GM19463 (cell line): Measurements from ENCODE around the gene KRT1.
"Not testable (repeated sequence)": the region's sequence is repeated elsewhere in the genome, so short reads cannot be mapped to it uniquely, and the experiment has no call there.

Experiments
- ATAC-seq: cut with Tn5 transposase; IDR thresholded peaks from one replicate; pipeline ENCODE4 v1.9.1; 2021; ENCODE audit warnings: mild to moderate bottlenecking, moderate library complexity; ENCODE audit not compliant: unreplicated experiment

KRT1 gene

DNA sequence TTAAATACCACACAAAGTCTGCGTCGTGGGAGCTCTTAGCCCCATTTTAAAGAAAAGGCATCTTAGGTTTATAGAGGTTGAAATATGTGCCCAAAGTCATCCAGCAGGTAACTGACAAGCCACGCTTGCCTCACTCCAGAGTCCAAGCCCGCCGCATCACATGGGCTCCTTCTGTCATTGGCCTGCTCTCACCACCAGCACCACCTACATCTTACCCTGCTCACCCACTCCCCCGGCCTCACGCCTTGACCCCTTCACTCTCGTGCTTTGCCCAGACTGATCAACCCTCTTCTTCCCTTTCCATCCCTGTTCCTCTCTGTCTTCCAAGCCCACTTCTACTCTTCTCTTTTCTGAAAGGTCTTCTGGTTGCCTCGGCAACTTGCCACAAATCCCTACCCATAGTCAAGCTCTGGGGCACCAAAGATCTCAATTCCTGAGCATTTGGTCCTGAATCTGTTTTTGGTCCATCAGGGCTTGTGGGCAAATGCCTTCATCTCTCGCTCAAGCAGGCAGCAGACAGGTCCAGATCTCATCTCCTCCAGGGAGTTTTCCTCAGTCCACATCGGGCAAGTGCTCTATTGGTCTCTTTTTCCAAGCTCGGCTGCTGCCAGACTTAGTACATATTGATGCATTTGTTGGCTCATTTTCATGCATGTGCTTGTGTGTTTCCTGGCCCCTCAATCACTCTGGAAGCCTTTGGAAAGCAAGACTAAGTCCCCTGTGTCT is 3.5 kb upstream of the KRT1 start:
- ATAC-seq: no peak

DNA sequence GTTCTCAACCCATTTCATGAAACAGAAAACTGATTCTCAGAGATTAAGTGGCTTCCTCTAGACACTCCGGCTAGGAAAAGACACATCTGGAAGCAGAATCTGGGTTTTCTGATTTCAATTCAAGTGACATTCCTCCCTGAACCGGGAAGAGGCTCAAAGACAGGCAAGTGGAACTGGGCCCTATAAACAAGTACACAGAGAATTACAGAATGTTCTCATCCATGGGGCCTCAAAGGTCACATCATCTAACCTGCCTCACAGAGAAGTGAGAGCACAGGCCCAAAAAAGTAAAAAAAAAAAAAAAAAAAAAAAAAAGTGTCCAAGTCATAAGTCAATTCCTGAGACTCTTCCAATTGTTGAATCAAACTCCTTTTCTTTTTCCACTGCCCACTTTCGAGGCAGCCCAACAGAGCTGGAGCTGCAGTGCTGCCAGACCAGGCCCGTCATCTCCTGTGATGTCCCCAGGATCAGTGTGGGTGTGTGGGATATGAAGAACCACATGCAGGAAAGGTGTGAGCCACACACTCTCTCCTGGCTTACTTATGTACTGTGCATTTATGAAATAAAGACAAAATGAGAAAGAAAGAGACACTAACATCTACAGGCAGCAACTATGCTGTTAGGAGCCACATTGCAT is 2.8 kb upstream of the KRT1 start:
- no peak for ATAC-seq

DNA sequence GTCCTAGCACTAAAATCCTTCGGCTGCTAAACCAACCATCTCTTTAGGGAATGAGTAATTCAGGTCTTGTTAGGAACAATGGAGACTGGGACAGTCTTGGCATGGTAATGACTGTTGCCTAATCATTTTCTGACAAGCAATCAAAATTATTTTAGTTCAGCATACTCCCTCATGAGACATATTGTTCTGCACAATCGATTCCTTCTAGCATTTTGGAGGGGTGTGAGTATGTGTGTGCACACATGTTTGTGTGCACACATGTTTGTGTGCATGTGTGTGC is 2.1 kb upstream of the KRT1 start:
- ATAC-seq: no peak

DNA sequence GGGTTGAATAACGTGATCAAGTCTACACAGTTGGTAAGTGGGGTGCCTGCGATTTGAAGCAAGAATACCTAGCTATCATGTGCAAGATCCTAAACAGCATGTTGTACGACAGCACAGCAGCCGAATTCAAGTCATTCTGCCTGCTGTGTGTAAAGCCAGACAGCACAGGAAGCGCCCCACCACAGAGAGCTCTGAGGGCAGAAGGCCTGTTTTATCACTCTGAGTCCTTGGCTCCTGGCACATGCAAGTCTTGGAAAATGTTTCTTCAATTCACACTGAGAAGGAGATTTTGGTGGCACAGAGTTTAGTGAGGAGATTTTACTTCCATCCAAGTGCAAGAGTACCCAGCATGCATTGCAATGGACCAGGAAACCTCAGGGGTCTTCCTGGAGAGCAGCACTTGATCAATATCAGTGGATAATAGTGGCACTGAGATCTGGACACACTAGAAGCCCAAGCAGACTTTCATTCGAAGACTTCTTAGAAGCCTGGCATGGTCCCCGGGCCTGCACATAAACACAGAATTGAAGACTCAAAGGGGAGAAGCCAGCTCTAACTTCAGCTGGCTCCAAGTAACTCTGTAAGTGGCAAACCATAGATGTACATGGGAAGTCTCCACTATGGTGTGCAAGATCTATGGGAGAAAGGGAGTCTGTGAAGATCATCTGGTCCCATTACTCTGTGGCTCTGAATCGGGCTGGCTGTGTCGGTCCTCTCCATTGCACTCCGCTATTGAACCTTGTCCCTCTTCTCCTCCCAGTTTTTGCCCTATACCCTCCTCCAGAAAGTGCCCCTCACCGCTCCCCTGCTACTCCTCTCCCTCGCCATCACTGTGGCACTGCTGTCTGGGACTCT is 1.5 kb upstream of the KRT1 start:
- no peak for ATAC-seq

DNA sequence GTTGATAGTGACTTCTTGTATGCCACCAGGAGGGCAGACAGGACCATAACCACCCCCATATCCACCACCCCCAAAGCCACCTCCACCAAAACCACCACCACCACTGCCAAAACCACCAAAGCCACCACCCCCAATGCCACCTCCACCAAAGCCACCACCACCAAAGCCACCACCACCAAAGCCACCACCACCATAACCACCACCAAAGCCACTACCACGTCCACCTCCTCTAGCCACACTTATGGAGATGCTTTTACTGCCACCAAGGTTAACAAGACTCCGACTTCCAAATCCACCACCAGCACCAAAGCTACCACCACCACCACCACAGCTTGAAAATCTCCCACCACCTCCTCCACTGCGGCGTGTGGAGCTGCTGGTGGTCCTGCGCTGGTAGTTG is 332 bp downstream of the KRT1 start:
- ATAC-seq: no peak

DNA sequence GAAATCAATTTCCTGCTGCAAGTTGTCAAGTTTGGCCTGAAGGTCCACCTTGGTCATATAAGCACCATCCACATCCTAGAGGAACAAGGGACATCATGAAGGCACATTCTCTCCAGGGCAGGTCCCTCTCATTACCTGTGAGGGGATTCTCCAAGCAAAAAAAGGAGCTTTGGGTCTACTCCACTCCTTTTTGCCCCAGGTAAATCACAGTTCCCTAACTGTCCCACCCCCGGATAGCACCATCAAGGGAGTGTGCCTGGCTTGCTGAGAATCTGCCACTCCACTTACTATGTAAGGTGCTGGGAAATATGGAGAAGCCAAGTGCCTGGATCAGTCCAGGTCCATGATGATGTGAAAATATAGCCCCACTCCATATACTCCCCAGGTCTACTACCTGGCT is 2.5 kb downstream of the KRT1 start:
- ATAC-seq: no peak

DNA sequence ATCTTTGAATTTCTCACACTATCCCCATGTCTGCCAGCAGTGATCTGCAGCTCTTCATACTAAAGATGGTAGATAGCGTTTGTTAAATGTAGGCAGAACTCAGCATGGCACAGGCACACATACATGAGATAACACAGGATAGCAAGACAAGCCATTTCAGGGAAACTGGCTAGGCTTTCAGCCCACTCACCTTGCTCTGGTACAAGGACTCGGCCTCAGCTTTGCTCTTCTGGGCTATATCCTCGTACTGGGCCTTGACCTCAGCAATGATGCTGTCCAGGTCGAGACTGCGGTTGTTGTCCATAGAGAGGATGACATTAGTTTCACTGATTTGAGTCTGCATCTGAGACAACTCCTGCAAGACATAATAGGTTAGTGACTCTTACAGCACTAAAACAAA is 3.1 kb downstream of the KRT1 start:
- ATAC-seq: no peak

DNA sequence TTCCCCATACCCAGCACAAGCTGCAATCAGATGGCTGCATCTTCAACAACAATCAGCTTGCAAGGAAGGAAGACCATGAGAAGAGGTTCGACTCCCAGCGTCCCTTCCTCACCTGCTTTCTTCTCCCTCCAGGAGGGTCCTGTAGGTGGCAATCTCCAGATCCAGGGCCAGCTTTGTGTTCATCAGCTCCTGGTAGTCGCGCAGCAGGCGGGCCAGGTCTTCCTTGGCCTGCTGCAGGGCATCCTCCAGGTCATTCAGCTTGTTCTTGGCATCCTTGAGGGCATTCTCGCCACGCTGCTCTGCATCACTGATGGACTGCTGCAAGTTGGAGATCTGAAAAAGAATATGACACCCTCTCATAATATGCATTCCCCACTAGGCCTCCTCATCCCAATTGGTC is 4.0 kb downstream of the KRT1 start:
- ATAC-seq: no peak

DNA sequence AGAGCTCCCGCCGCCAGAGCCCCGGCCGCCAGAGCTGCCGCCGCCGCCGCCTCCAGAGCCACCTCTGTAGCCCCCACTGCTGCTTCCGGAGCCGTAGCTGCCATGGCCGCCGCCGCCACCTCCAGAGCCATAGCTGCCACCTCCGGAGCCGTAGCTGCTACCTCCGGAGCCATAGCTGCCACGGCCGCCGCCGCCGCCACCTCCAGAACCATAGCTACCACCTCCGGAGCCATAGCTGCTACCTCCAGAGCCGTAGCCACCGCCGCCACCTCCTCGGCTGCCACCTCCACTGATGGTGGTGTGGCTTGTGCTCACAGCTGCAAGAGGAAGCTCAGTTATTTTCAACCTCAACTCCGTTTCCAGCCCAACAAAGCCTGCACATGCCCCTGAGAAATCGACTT is 4.9 kb downstream of the KRT1 start:
- ATAC-seq: no peak

DNA sequence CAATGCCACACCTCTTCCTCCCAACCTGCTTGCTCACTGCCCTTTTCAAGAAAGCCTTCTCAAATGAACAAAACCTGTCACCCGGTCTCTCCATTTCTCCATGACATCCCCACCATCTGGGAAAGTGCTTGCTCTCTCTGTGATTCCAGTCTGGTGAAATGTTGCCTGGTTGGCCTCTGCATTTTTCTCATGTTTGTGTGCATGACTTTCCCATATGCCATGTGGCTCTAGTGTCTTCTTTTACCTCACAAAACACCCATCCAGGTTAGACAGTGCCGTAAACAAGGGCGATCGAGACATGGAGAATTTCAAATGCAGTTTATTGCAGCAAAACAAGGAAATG is 5.8 kb downstream of the KRT1 start:
- ATAC-seq: no peak

DNA sequence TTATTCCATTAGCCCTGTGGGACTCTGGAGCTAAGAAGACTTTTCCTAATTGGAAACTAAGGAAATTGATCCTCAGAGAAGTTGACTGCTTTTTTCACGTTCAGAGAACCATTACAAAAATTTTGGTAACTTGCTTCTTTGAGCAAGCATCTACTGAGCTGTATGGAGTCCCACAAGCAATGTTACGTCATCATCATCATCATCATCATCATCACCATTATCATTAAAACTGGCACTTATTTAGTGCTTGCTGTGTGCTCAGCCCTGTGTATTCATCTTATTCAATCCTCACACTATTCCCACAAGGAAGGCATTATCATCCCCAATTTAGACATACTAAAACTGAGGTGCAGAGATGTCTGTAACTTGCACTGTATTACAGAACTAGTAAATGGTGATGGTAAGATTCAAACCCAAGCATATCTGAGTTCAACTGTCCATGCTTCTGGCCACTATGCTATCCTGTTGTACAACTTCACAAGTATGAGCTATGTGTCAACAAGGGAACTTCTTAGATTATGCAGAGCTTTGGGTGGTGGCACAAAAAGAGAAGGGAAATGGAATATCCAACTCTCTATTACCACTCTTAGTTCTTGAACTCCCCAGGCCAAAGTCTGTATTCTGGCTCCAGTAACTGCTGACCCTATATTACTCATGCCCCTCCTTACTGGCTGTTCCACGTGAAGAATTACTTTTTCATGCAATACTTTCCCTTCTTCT is 6.3 kb downstream of the KRT1 start:
- no peak for ATAC-seq

DNA sequence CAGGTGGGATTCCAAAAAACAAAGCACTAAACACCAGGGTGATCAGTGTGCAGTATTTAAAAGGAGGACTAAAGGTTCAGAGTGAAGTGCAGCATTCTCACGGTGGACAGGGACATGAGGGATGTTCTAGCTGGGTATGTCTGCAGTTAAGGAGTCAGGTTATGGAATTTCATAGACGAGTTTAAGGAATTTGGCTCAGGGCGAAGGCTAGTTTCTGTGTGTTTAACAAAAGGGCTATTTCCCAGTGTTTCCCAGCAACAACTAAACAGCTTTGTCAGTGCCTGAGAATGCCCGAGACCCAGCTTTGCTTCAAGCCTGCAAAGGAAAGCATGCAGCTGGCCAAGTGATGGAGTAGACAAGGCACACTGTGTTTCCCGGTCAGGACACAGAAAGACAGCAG is 7.0 kb downstream of the KRT1 start:
- ATAC-seq: no peak

DNA sequence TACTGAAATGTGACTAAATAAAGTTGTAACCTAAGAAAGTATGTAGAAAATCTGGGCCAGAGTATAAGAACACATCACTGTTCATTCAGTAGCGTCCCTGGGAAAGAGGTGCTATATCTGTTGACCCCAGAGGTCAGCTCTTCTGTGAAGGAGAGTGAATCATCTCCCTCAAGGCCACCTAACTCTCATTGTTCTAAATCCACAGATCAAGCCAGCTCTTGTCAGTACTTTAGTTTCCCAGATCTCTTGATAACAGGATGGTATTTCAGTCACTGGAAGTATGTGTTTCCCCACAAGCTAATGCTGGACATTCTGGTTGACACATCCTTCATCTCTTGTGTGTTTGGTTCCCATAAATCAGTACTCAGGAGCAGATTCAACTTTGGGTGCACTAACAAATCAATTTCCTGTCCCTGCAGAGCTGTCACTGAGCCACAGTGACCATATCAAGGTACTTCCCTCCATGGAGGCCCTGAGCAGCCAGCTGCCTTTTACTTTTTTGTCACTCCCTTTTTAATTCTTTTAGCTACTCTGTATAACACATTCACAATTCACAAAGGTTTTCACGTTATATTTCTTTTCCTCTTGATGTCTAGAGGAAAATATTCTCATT is 7.8 kb downstream of the KRT1 start:
- no peak for ATAC-seq

DNA sequence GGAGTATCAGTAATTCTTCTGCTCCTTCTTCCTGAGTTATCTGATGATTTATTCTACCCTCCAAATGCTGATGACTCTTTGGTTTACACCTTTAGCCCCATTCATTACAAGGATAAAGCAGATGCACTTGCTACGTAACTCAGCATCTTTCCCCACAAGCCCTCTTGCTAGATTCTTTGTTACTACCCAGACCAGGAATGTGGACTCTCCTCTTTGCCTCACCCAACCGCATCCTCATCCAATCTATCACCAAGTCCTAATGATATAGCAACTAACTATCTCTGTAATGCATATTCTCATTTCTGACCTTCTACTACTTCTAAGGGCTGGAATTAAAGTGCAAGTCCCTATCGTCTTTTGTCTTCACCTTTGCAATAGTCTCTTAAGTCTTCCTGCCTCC is 9.2 kb downstream of the KRT1 start:
- ATAC-seq: no peak

DNA sequence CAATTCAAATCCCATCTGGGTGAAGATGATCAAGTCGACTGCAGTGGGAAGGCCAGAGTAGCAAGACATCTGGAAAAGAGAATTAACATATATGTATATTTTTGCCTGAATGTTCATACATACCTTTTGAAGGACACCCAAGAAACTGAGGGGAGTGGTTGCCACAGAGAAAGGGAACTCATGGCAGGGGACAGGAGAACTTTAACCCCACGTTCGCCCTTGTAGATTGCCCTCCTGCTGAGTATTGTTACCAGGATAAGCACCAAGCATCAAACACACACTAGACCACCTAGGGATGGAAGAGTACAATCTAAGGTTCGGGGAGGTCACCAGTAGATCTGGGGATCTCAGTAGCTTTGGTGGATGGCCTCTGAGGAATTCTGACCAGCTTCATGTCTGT is 9.7 kb downstream of the KRT1 start:
- no peak for ATAC-seq

DNA sequence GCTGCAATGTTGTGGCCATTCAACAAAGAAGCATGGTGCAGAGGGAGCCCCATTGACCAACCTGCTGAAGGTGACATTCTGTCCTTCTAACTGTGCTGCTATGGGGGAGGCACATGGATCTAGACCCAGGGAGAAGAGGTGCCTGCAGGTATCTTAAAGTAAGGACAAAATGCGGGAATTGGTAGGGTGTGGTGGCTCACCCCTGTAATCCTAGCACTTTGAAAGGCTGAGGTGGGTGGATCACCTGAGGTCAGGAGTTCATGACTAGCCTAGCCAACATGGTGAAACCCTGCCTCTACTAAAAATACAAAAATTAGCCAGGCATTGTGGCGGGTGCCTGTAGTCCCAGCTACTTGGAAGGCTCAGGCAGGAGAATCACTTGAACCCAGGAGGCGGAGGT is 10.3 kb downstream of the KRT1 start:
- ATAC-seq: not testable (repeated sequence)

DNA sequence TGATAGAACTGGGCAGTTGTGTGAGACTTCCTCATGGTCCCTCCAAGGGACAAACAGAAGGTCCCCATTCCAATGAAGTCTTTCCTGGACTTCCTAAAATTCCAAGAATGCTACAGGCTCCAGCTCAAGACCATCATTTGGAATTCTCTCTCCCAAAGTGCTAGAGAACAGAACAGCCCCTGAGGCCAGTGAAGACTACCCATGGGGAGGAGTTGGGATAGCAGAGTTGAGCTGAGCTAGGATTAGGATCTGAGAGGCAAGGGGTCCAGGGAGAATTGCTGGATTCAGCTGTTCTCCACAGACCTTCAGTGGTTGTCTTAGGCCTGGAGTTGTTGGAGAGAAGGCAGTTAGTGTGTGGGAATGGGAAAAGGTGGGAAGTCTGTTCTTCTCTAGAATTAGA is 10.8 kb downstream of the KRT1 start:
- ATAC-seq: no peak

DNA sequence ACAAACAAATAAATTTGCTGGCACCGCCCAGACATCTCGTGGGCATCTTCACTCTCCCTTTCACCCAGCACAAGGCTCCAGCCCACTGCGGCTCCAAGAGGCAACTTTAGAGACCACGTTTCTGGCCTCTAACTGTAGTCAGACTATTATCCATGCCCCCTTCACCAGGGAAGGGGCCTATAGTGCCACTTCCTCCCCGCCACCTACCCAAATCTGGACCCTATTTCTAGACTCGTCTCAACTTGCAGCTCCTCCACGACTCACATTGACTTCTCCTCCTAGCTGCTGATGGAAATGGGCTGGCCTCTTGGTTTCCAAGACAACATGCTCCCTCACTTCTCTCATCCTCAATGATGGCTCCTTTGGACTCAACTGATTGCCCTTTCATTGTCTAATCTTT is 12.3 kb downstream of the KRT1 start:
- no peak for ATAC-seq

DNA sequence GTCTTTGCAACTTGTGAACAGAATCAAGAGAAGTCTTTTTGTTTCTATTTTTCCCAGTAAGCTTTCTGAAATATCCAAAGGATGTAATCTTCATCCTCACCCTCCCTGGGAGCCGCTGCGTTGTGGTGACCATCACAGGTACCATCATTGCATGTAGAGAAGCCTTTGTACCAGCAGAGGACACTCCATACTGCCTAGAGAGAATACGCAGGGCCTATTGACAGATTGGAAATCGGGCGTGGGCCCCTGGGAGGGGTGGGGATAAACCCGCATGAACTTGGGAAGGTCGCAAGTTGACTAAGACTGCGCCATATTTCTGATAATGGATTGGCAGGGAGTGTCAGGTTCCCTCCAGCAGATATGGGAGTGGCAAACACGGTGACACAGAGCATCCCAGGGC is 12.7 kb downstream of the KRT1 start:
- ATAC-seq: no peak

DNA sequence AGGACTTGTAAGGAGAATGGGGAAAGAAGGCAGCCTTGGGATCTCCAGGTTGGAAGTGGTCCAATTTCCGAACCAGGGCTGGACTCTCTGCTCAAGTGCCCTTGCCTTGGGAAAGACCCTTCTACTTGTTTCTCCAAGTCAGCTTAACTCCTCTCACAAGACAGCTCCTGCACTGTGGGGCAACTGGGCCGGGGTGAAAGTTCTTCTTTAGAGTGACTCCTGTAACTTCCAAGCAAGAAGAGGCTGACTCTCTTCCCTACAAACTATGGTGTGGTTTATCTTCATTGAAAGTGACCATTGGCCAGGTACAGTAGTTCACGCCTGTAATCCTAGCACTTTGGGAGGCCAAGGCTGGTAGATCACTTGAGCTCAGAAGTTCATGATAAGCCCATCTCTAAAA is 13.7 kb downstream of the KRT1 start:
- ATAC-seq: no peak

DNA sequence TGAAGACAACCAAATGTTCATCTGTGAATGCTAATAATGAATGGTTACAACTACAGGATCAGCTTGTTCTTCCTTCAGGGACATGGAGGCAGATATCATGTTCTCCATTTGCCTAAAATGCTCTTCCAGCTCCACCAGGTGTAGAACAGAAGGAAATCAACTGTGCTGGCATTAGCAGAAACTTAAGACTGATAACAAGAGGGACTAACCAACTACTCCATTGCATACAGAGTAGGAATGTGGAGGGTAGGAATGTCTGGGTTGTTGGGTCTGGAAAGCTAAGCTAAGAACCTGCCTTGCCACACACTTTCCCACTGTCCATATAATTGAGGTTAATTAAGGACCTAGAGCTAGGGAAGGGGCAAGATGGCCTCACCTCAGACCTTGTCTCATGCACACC is 16.8 kb downstream of the KRT1 start:
- ATAC-seq: no peak

DNA sequence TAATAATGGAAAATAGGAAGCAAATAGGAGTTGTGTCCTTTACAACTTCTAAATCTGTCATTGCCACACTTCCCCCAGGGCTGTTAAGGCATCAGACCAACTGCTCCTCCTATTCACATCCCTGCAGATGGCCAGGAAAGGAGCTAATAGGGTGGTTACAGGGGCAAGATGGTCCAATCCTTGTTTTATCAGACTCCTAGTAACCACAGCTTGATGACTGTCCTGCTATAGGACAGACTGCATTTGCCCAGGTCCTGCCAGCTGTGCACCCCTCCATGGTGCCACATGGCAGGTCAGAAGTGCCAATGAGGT is 17.3 kb downstream of the KRT1 start:
- no peak for ATAC-seq
